ENCODE data around the gene TIGD6.

Gene TIGD6

DNA sequence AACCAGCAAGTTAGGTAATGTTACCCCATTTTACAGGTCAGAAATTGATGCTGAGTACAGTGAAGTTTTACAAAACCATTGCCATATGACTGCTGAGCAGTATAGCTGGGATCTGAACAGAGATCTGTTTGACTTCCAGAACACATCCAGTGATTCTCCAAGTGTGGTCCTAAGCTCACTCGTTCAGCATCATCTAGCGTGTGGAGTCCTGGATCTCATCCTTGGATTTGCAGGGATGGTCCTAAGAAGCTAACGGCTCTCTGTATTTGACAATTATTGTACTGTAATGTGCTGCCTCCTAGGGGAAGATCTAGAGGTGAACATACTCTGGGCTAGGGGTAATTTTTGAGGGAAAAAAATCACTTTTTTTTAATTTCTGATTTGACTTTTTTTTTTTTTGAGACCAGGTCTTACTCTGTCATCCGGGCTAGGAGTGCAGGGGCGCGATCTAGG is 38.5 kb downstream of the TIGD6 start:
- Histone ChIP-seq H3K9me3 (ENCODE audit: control insufficient read depth, insufficient read depth, low read depth, low read length) (no peaks in the 10 kb centered on the region), H3K4me3 (ENCODE audit: low read depth, low read length) (no peak overlapping the region), H3K36me3 (ENCODE audit: control insufficient read depth in 2 of 2, insufficient read depth in 1 of 2, low read length in 2 of 2) (peaks cover 0 to 2% of the 10 kb centered on the region in 2 experiments; a peak in 1 of 3 replicates), H3K27ac (ENCODE audit: extremely low read depth, low read depth, low read length) (no peak overlapping the region), H3K4me1 (ENCODE audit: control insufficient read depth, insufficient read depth, low read length) (peaks cover 3% of the 10 kb centered on the region; the same call in 1 of the 2 replicates)
- CTCF ChIA-PET, result interaction anchor here (0.6 to 6.8 kb wide), 26 partner anchors 8 to 1557 kb away, joined by 3 to 175 read pairs (median 5); no protein-coding TSS in a partner anchor
- peak; percentile 83 for TF ChIP-seq IKZF3 (tag by site-specific recombination; IDR thresholded peaks at IDR 0.05)
- TF ChIP-seq ZNF175 (tag by site-specific recombination; IDR thresholded peaks at IDR 0.05), result no peak
- TF ChIP-seq, protein P1, sequence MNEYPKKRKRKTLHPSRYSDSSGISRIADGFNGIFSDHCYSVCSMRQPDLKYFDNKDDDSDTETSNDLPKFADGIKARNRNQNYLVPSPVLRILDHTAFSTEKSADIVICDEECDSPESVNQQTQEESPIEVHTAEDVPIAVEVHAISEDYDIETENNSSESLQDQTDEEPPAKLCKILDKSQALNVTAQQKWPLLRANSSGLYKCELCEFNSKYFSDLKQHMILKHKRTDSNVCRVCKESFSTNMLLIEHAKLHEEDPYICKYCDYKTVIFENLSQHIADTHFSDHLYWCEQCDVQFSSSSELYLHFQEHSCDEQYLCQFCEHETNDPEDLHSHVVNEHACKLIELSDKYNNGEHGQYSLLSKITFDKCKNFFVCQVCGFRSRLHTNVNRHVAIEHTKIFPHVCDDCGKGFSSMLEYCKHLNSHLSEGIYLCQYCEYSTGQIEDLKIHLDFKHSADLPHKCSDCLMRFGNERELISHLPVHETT (tag by site-specific recombination; IDR thresholded peaks at IDR 0.05), result no peak
- peak; percentile 39; the same call in 1 of the 2 replicates for TF ChIP-seq CTCF (tag by site-specific recombination; IDR thresholded peaks at IDR 0.05)
- TF ChIP-seq GLI2 (tag by site-specific recombination; IDR thresholded peaks at IDR 0.05; ENCODE audit: borderline replicate concordance, low read depth), result no peak
- TF ChIP-seq ZNF654 (tag by site-specific recombination; IDR thresholded peaks at IDR 0.05; ENCODE audit: low read depth), result peak; percentile 57
- TF ChIP-seq ZNF561 (tag by site-specific recombination; IDR thresholded peaks at IDR 0.05; ENCODE audit: borderline replicate concordance), result no peak
- TF ChIP-seq ZBTB17 (tag by site-specific recombination; IDR thresholded peaks at IDR 0.05), result 0 out of 2 replicates have a peak, but pooled peaks have one; percentile 27
- TF ChIP-seq, protein P2, sequence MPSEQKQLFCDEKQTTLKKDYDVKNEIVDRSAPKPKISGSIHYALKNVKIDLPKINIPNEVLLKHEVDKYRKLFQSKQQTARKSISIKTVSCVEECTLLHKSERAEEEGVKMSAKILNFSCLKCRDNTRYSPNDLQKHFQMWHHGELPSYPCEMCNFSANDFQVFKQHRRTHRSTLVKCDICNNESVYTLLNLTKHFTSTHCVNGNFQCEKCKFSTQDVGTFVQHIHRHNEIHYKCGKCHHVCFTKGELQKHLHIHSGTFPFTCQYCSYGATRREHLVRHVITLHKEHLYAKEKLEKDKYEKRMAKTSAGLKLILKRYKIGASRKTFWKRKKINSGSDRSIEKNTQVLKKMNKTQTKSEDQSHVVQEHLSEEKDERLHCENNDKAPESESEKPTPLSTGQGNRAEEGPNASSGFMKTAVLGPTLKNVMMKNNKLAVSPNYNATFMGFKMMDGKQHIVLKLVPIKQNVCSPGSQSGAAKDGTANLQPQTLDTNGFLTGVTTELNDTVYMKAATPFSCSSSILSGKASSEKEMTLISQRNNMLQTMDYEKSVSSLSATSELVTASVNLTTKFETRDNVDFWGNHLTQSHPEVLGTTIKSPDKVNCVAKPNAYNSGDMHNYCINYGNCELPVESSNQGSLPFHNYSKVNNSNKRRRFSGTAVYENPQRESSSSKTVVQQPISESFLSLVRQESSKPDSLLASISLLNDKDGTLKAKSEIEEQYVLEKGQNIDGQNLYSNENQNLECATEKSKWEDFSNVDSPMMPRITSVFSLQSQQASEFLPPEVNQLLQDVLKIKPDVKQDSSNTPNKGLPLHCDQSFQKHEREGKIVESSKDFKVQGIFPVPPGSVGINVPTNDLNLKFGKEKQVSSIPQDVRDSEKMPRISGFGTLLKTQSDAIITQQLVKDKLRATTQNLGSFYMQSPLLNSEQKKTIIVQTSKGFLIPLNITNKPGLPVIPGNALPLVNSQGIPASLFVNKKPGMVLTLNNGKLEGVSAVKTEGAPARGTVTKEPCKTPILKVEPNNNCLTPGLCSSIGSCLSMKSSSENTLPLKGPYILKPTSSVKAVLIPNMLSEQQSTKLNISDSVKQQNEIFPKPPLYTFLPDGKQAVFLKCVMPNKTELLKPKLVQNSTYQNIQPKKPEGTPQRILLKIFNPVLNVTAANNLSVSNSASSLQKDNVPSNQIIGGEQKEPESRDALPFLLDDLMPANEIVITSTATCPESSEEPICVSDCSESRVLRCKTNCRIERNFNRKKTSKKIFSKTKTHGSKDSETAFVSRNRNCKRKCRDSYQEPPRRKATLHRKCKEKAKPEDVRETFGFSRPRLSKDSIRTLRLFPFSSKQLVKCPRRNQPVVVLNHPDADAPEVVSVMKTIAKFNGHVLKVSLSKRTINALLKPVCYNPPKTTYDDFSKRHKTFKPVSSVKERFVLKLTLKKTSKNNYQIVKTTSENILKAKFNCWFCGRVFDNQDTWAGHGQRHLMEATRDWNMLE (tag by site-specific recombination; conservative IDR thresholded peaks at IDR 0.05; ENCODE audit: low read depth), result no peak
- TF ChIP-seq, protein P3, sequence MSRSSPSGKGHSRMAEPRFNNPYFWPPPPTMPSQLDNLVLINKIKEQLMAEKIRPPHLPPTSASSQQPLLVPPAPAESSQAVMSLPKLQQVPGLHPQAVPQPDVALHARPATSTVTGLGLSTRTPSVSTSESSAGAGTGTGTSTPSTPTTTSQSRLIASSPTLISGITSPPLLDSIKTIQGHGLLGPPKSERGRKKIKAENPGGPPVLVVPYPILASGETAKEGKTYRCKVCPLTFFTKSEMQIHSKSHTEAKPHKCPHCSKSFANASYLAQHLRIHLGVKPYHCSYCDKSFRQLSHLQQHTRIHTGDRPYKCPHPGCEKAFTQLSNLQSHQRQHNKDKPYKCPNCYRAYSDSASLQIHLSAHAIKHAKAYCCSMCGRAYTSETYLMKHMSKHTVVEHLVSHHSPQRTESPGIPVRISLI (tag by site-specific recombination; IDR thresholded peaks at IDR 0.05), result peak; percentile 87
- POLR2A ChIA-PET, result interaction anchor here (0.6 to 2.8 kb wide), 9 partner anchors 38 to 389 kb away, joined by 3 to 9 read pairs (median 4); partner anchors contain the start of genes HMGXB3 and TIGD6

GRCh38 chr5:149961186-149961685 is 39.2 kb downstream of the TIGD6 start:
- peak overlapping the region; percentile 54; the same call in 1 of the 2 replicates for H3K27ac ChIP-seq (ENCODE audit: extremely low read depth, low read depth, low read length)
- peaks cover 7% of the 10 kb centered on the region; the same call in 1 of the 2 replicates for H3K4me1 ChIP-seq (ENCODE audit: control insufficient read depth, insufficient read depth, low read length)
- peaks cover 0 to 2% of the 10 kb centered on the region in 2 experiments; a peak in 1 of 3 replicates for H3K36me3 ChIP-seq (ENCODE audit: control insufficient read depth in 2 of 2, insufficient read depth in 1 of 2, low read length in 2 of 2)
- H3K4me3 ChIP-seq (ENCODE audit: low read depth, low read length), result peak overlapping the region; percentile 72
- H3K9me3 ChIP-seq (ENCODE audit: control insufficient read depth, insufficient read depth, low read depth, low read length), result no peaks in the 10 kb centered on the region
- ChIA-PET POLR2A (interaction anchor here (0.6 to 2.8 kb wide), 10 partner anchors 9 to 450 kb away, joined by 3 to 14 read pairs (median 4); partner anchors contain the start of genes HMGXB3 and TIGD6), CTCF (interaction anchor here (0.6 to 6.8 kb wide), 16 partner anchors 9 to 325 kb away, joined by 3 to 175 read pairs (median 5); no protein-coding TSS in a partner anchor)
- no peak for TF ChIP-seq HOXC10 (CRISPR knock-in tag; IDR thresholded peaks at IDR 0.05)
- no peak for TF ChIP-seq ZBTB17 (tag by site-specific recombination; IDR thresholded peaks at IDR 0.05)
- TF ChIP-seq ZNF48 (tag by site-specific recombination; IDR thresholded peaks at IDR 0.05), result no peak
- no peak for TF ChIP-seq ZSCAN16 (tag by site-specific recombination; IDR thresholded peaks at IDR 0.05)
- TF ChIP-seq ZBTB11 (tag by site-specific recombination; conservative IDR thresholded peaks at IDR 0.05; ENCODE audit: low read depth), result no peak
- TF ChIP-seq ZBTB21 (tag by site-specific recombination; IDR thresholded peaks at IDR 0.05), result no peak
- no peak for TF ChIP-seq MEIS1 (CRISPR knock-in tag; IDR thresholded peaks at IDR 0.05; ENCODE audit: borderline replicate concordance)
- no peak for TF ChIP-seq ZNF785 (tag by site-specific recombination; IDR thresholded peaks at IDR 0.05)
- TF ChIP-seq ZNF335 (tag by site-specific recombination; conservative IDR thresholded peaks at IDR 0.05), result peak; percentile 80; the same call in 1 of the 2 replicates
- 0 out of 2 replicates have a peak, but pooled peaks have one; percentile 10 for TF ChIP-seq ZNF223 (tag by site-specific recombination; IDR thresholded peaks at IDR 0.05)
- no peak for TF ChIP-seq ZNF530 (tag by site-specific recombination; IDR thresholded peaks at IDR 0.05; ENCODE audit: low read depth)
